Small intestine (tissue), 7 donors: ENCODE measurements around the gene CTSO. TPM values are rescaled to one million over a fixed set of nuclear protein-coding genes. Genes with fewer than 3 reads are reported as not detected.

ENCODE experiments used
- DNase-seq, 2 donors: peaks; one replicate each; pipeline versions ENCODE4 v3.0.0 to v3.0.0-alpha.2; 2013
- FAIRE-seq: peaks from 2 replicates; lab custom pipeline; 2012; peaks lifted over from hg19 to GRCh38; lab: Jason Lieb, UNC
- H3K27ac ChIP-seq, 3 donors: one replicate each; pipeline ENCODE4 v1.5.1; 2013; ENCODE audit warnings: low read length in 2 of 3, mild to moderate bottlenecking in 2 of 3, control low read depth in 1 of 3, inconsistent platforms in 1 of 3, low read depth in 1 of 3, moderate library complexity in 1 of 3
- H3K27me3 ChIP-seq, 3 donors: one replicate each; pipeline ENCODE4 v1.6.1; 2013; ENCODE audit warnings: low read length in 3 of 3, inconsistent platforms in 1 of 3; ENCODE audit not compliant: control insufficient read depth in 3 of 3, insufficient read depth in 3 of 3
- H3K36me3 ChIP-seq, 3 donors: one replicate each; pipeline ENCODE4 v1.6.1; 2013; ENCODE audit warnings: low read length in 3 of 3, inconsistent platforms in 1 of 3, low read depth in 1 of 3, mild to moderate bottlenecking in 1 of 3, moderate library complexity in 1 of 3; ENCODE audit not compliant: control insufficient read depth in 3 of 3, insufficient read depth in 2 of 3
- H3K4me1 ChIP-seq, 3 donors: one replicate each; pipeline ENCODE4 v1.6.1; 2013; ENCODE audit warnings: low read length in 2 of 3, inconsistent platforms in 1 of 3, low read depth in 1 of 3, mild to moderate bottlenecking in 1 of 3, moderate library complexity in 1 of 3; ENCODE audit not compliant: control insufficient read depth in 3 of 3, insufficient read depth in 2 of 3
- H3K4me3 ChIP-seq, 3 donors: one replicate each; pipeline ENCODE4 v1.5.1; 2013; ENCODE audit warnings: low read length in 3 of 3, control low read depth in 1 of 3, inconsistent platforms in 1 of 3, low read depth in 1 of 3, mild to moderate bottlenecking in 1 of 3, moderate library complexity in 1 of 3
- H3K9me3 ChIP-seq, 2 donors: one replicate each; pipeline ENCODE4 v1.6.1; 2013; ENCODE audit warnings: low read depth in 1 of 2, low read length in 1 of 2; ENCODE audit not compliant: control insufficient read depth in 2 of 2, insufficient read depth in 1 of 2
- WGBS, 3 donors: extraction: QIAGEN DNeasy Blood & Tissue Kit; methylation state at CpG; one replicate each; pipeline ENCODE4 v1.1.7; 2013; 5-methylcytosine and 5-hydroxymethylcytosine counted together
- polyA plus RNA-seq, 4 donors: library from polyadenylated mRNA; stranded (reverse) in 3 of 4; unstranded in 1 of 4; fragments of 200-250 nt in 3 of 4; fragments of 120-200 nt in 1 of 4; gene quantifications; one replicate each; pipeline versions ENCODE4 v1.2.1 to v1.2.3, GENCODE V29; 2013
- donor health status: healthy with polysubstance abuse.
- donor health status: control.
- donor health status: control.
- donor health status: Bipolar disorder and iron deficiency.
- donor health status: healthy.

Gene CTSO
- polyA plus RNA-seq, 4 donors: 6.5 to 35.1 (median 9.9) TPM

DNA sequence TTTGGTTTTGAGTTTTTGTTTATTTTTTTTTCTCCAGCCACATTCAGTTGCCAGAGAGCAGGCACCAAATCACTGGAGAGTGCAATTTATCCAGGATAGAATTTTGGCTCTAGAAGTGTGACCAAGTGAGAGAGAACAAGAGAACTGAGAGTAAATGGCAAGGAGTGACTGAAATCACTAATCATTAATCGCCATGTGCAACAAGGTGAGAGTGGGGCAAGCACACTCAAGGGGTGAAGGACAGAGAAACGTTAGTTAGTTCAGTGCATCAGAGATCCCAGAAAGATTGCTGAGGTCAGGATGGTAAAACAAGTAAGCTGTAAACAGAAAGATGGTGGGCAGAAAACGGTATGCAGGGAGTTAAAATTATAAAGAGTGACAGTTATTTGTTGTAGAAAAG, 69.8 kb downstream of the CTSO start:
- H3K36me3 ChIP-seq: no peaks in the 10 kb centered on the region
- no peak overlapping the region for H3K27ac ChIP-seq
- 66 to 77% (median 69%) methylated on average over 3 of the region's 3 CpGs for WGBS, 3 donors
- FAIRE-seq: no peak
- H3K9me3 ChIP-seq: peaks cover 0 to 3% of the 10 kb centered on the region in 2 donors
- H3K27me3 ChIP-seq: no peaks in the 10 kb centered on the region
- no peak overlapping the region for H3K4me3 ChIP-seq
- peaks cover 0 to 4% (median 0%) of the 10 kb centered on the region in 3 donors for H3K4me1 ChIP-seq
- no peak for DNase-seq

DNA sequence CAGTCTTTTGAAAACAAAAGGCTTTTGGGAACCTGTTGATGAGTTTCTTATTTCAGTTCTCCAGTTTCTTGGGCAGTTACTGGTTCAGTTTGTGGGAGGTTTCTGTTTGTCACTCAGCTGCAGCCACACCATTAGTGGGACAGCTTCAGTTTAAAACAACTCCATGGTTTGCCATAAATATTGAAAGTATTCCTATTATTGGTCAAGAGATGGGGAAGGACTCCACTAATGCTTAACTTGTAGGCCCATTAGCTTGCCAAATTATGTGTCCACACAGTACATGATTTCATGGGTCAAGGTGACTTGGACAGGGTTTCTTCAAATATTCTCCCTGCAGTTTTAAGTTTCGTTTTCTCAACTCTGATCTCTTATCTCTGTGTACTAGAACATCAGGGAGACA, 72.1 kb downstream of the CTSO start:
- Histone ChIP-seq H3K27me3 (no peaks in the 10 kb centered on the region), H3K27ac (no peak overlapping the region), H3K4me3 (no peak overlapping the region), H3K4me1 (no peaks in the 10 kb centered on the region), H3K36me3 (no peaks in the 10 kb centered on the region), H3K9me3 (peaks cover 0 to 19% of the 10 kb centered on the region in 2 donors)
- 16 to 60% (median 23%) methylated on average over 1 of the region's 1 CpG for WGBS, 3 donors
- no peak for DNase-seq
- no peak for FAIRE-seq

DNA sequence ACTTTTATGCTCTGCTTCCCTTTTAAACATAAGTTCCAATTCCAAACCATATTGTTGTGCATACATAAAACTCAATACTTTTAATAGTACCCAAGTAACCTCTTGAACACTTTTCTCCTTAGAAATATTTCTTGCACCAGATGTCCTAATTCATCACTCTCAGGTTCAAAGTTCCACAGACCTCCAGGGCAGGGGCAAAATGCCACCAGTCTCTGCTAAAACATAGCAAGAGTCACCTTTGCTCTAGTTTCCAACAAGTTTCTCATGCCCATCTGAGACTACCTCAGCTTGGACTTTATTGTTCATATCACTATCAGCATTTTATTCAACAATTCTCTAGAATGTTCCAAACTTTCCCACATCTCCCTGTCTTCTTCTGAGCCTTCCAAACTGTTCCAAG, 73.9 kb downstream of the CTSO start:
- DNase-seq (no peak), FAIRE-seq (no peak)
- Histone ChIP-seq H3K4me1 (no peaks in the 10 kb centered on the region), H3K4me3 (no peak overlapping the region), H3K36me3 (no peaks in the 10 kb centered on the region), H3K9me3 (peaks cover 0 to 22% of the 10 kb centered on the region in 2 donors), H3K27me3 (no peaks in the 10 kb centered on the region), H3K27ac (no peak overlapping the region)

DNA sequence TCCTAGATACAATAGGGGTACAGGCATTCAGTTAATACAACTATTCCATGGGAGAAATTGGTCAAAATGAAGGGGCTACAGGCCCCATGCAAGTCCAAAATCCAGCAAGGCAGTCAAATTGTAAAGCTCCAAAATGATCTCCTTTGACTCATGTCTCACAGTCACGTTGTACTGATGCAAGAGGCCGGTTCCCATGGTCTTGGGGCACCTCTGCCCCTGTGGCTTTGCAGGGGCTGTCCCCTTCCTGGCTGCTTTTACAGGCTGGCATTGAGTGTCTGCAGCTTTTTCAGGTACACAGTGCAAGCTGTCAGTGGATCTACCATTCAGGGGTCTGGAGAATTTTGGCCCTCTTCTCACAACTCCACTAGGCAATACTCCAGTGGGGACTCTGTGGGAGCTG, 75.1 kb downstream of the CTSO start:
- 27 to 34% (median 28%) methylated on average over 2 of the region's 2 CpGs for WGBS, 3 donors
- DNase-seq: peak in 1 of 2 donors; percentile 21
- no peaks in the 10 kb centered on the region for H3K36me3 ChIP-seq
- H3K27ac ChIP-seq: no peak overlapping the region
- H3K4me1 ChIP-seq: no peaks in the 10 kb centered on the region
- peaks cover 0 to 22% of the 10 kb centered on the region in 2 donors for H3K9me3 ChIP-seq
- no peak for FAIRE-seq
- H3K4me3 ChIP-seq: no peak overlapping the region
- no peaks in the 10 kb centered on the region for H3K27me3 ChIP-seq

DNA sequence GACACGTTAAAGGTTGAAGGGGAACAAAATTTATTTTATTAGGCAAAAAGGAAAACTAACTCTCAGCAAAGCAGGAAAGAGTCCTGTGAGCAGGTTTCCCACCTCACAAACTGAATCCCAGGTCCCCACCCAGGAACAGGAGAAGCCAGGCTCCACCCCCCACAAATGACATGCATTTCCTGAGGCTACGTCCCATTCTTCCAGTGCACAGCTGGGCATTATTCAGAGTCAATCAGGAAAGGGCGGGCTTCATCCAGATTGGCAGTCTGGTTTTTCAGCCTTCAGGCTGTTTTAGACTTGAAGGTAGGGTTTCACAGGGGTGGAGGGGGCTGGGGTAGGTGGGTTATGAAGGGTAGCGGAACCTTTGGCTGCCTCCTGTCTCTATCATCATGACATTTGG, 75.7 kb downstream of the CTSO start:
- Histone ChIP-seq H3K27ac (no peak overlapping the region), H3K4me1 (no peaks in the 10 kb centered on the region), H3K9me3 (peaks cover 0 to 26% of the 10 kb centered on the region in 2 donors), H3K4me3 (no peak overlapping the region), H3K36me3 (no peaks in the 10 kb centered on the region), H3K27me3 (no peaks in the 10 kb centered on the region)
- FAIRE-seq: no peak
- WGBS, 3 donors: 86 to 91% (median 86%) methylated on average over 4 of the region's 4 CpGs
- DNase-seq: no peak

DNA sequence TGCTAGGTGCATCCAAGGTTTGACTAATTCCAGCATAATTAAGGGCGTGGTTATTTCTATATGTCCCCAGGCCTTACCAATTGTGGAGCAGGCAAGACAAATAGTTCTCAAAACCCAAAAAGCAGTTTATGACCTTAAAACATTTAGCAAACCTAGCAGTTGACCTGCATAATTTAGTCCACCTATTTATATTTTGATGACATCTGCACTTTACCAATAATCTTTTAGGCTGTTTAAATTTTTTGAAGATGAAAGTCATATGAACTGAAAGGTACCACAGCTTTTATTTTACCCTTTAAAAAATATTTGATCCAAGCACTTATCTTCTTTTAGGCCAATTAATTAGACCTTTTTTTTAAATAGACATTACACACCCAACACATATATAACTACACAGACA, 77.8 kb downstream of the CTSO start:
- DNase-seq (no peak), FAIRE-seq (no peak)

More for the DNA sequence above, 77.8 kb downstream of the CTSO start:
- no peak overlapping the region for H3K27ac ChIP-seq
- 78 to 83% (median 79%) methylated on average over 1 of the region's 1 CpG for WGBS, 3 donors
- H3K4me3 ChIP-seq: no peak overlapping the region
- peaks cover 0 to 26% of the 10 kb centered on the region in 2 donors for H3K9me3 ChIP-seq
- no peaks in the 10 kb centered on the region for H3K4me1 ChIP-seq
- H3K27me3 ChIP-seq: no peaks in the 10 kb centered on the region
- H3K36me3 ChIP-seq: no peaks in the 10 kb centered on the region

Other genes starting within 250 kb of the CTSO start
- 1 to 10 TPM in 2 of 4 donors, under 1 TPM in 2; 0.67 to 8.1 (median 3.2) TPM for gene GUCY1B1, start 194.8 kb downstream of the CTSO start, polyA plus RNA-seq
- gene ASIC5, start 87.6 kb downstream of the CTSO start, polyA plus RNA-seq: 1 to 10 TPM in 1 of 4 donors, not detected in 3; 1.0 TPM
- gene TDO2, start 50.2 kb downstream of the CTSO start, polyA plus RNA-seq: 10 to 100 TPM in 1 of 4 donors, 1 to 10 TPM in 2, under 1 TPM in 1; 0.75 to 22.3 (median 2.2) TPM